ENCODE measurements around the gene MACROD2. TPM values are rescaled to one million over a fixed set of nuclear protein-coding genes. Genes with fewer than 3 reads are reported as not detected.

Gene MACROD2
- total RNA-seq, 1 donor from 2014 or later = not detected

GRCh38 chr20:15045246-15045645 is 1049.9 kb downstream of the MACROD2 start:
- H3K9me3 Mint-ChIP-seq = peaks cover 45% of the 10 kb centered on the region
- H3K27ac Mint-ChIP-seq = no peak overlapping the region
- no peak overlapping the region for H3K4me3 Mint-ChIP-seq (ENCODE audit: low read depth)
- H3K27me3 Mint-ChIP-seq (ENCODE audit: low read depth) = no peaks in the 10 kb centered on the region
- no peaks in the 10 kb centered on the region for H3K4me1 Mint-ChIP-seq (ENCODE audit: low read depth)
- no peak for DNase-seq (ENCODE audit: low spot score)
- intact Hi-C loops (cut with micrococcal nuclease) = no loop called here
- H3K36me3 Mint-ChIP-seq (ENCODE audit: low read depth) = no peaks in the 10 kb centered on the region

- H3K4me1 Mint-ChIP-seq (ENCODE audit: low read depth) = no peaks in the 10 kb centered on the region
These were observed 1051.7 kb downstream of the MACROD2 start for GRCh38 chr20:15047042-15047441.

GRCh38 chr20:15047601-15048000 is 1052.3 kb downstream of the MACROD2 start:
- intact Hi-C loops (cut with micrococcal nuclease) = no loop called here
- Mint-ChIP-seq H3K4me1 (ENCODE audit: low read depth) (no peaks in the 10 kb centered on the region), H3K27me3 (ENCODE audit: low read depth) (no peaks in the 10 kb centered on the region), H3K27ac (no peak overlapping the region), H3K9me3 (peaks cover 36% of the 10 kb centered on the region), H3K36me3 (ENCODE audit: low read depth) (no peaks in the 10 kb centered on the region), H3K4me3 (ENCODE audit: low read depth) (no peak overlapping the region)
- DNase-seq (ENCODE audit: low spot score) = no peak

More at GRCh38 chr20:15047042-15047441, 1051.7 kb downstream of the MACROD2 start:
- H3K27me3 Mint-ChIP-seq (ENCODE audit: low read depth) = no peaks in the 10 kb centered on the region
- H3K36me3 Mint-ChIP-seq (ENCODE audit: low read depth) = no peaks in the 10 kb centered on the region
- no peak overlapping the region for H3K27ac Mint-ChIP-seq
- DNase-seq (ENCODE audit: low spot score) = no peak
- peaks cover 35% of the 10 kb centered on the region for H3K9me3 Mint-ChIP-seq
- intact Hi-C loops (cut with micrococcal nuclease) = no loop called here
- no peak overlapping the region for H3K4me3 Mint-ChIP-seq (ENCODE audit: low read depth)

GRCh38 chr20:15056246-15056645 is 1060.9 kb downstream of the MACROD2 start:
- H3K4me3 Mint-ChIP-seq (ENCODE audit: low read depth) = no peak overlapping the region
- H3K36me3 Mint-ChIP-seq (ENCODE audit: low read depth) = no peaks in the 10 kb centered on the region
- intact Hi-C loops (cut with micrococcal nuclease) = no loop called here
- no peaks in the 10 kb centered on the region for H3K4me1 Mint-ChIP-seq (ENCODE audit: low read depth)
- peaks cover 29% of the 10 kb centered on the region for H3K9me3 Mint-ChIP-seq
- H3K27me3 Mint-ChIP-seq (ENCODE audit: low read depth) = no peaks in the 10 kb centered on the region
- DNase-seq (ENCODE audit: low spot score) = no peak
- no peak overlapping the region for H3K27ac Mint-ChIP-seq

- DNase-seq (ENCODE audit: low spot score) = no peak
- Mint-ChIP-seq H3K27me3 (ENCODE audit: low read depth) (no peaks in the 10 kb centered on the region), H3K27ac (no peak overlapping the region), H3K4me1 (ENCODE audit: low read depth) (no peaks in the 10 kb centered on the region), H3K9me3 (peaks cover 29% of the 10 kb centered on the region), H3K4me3 (ENCODE audit: low read depth) (no peak overlapping the region), H3K36me3 (ENCODE audit: low read depth) (no peaks in the 10 kb centered on the region)
- intact Hi-C loops (cut with micrococcal nuclease) = no loop called here
These were observed 1063.5 kb downstream of the MACROD2 start for GRCh38 chr20:15058841-15059240.

- H3K27me3 Mint-ChIP-seq (ENCODE audit: low read depth) = no peaks in the 10 kb centered on the region
- H3K27ac Mint-ChIP-seq = no peak overlapping the region
- no peaks in the 10 kb centered on the region for H3K36me3 Mint-ChIP-seq (ENCODE audit: low read depth)
- DNase-seq (ENCODE audit: low spot score) = no peak
- H3K4me1 Mint-ChIP-seq (ENCODE audit: low read depth) = no peaks in the 10 kb centered on the region
- intact Hi-C loops (cut with micrococcal nuclease) = no loop called here
- no peak overlapping the region for H3K4me3 Mint-ChIP-seq (ENCODE audit: low read depth)
- peaks cover 28% of the 10 kb centered on the region for H3K9me3 Mint-ChIP-seq
These were observed 1064.1 kb downstream of the MACROD2 start for GRCh38 chr20:15059438-15059837.

- H3K9me3 Mint-ChIP-seq = peaks cover 32% of the 10 kb centered on the region
- H3K4me3 Mint-ChIP-seq (ENCODE audit: low read depth) = no peak overlapping the region
- H3K36me3 Mint-ChIP-seq (ENCODE audit: low read depth) = no peaks in the 10 kb centered on the region
- no peaks in the 10 kb centered on the region for H3K27me3 Mint-ChIP-seq (ENCODE audit: low read depth)
- DNase-seq (ENCODE audit: low spot score) = no peak
- H3K4me1 Mint-ChIP-seq (ENCODE audit: low read depth) = no peaks in the 10 kb centered on the region
- intact Hi-C loops (cut with micrococcal nuclease) = no loop called here
- H3K27ac Mint-ChIP-seq = no peak overlapping the region
These were observed 1065.1 kb downstream of the MACROD2 start for GRCh38 chr20:15060265-15061060.

GRCh38 chr20:15061061-15061430 is 1065.7 kb downstream of the MACROD2 start:
- no peaks in the 10 kb centered on the region for H3K36me3 Mint-ChIP-seq (ENCODE audit: low read depth)
- intact Hi-C loops (cut with micrococcal nuclease) = no loop called here
- H3K27me3 Mint-ChIP-seq (ENCODE audit: low read depth) = no peaks in the 10 kb centered on the region
- no peak for DNase-seq (ENCODE audit: low spot score)
- H3K4me1 Mint-ChIP-seq (ENCODE audit: low read depth) = no peaks in the 10 kb centered on the region
- H3K9me3 Mint-ChIP-seq = peaks cover 32% of the 10 kb centered on the region
- no peak overlapping the region for H3K27ac Mint-ChIP-seq
- no peak overlapping the region for H3K4me3 Mint-ChIP-seq (ENCODE audit: low read depth)

GRCh38 chr20:15061955-15062354 is 1066.6 kb downstream of the MACROD2 start:
- DNase-seq (ENCODE audit: low spot score) = no peak
- Mint-ChIP-seq H3K27ac (no peak overlapping the region), H3K9me3 (peaks cover 32% of the 10 kb centered on the region), H3K4me1 (ENCODE audit: low read depth) (no peaks in the 10 kb centered on the region), H3K36me3 (ENCODE audit: low read depth) (no peaks in the 10 kb centered on the region), H3K4me3 (ENCODE audit: low read depth) (no peak overlapping the region), H3K27me3 (ENCODE audit: low read depth) (no peaks in the 10 kb centered on the region)
- intact Hi-C loops (cut with micrococcal nuclease) = no loop called here

- Mint-ChIP-seq H3K36me3 (ENCODE audit: low read depth) (no peaks in the 10 kb centered on the region), H3K9me3 (peaks cover 23% of the 10 kb centered on the region), H3K27ac (no peak overlapping the region), H3K4me3 (ENCODE audit: low read depth) (no peak overlapping the region), H3K4me1 (ENCODE audit: low read depth) (no peaks in the 10 kb centered on the region), H3K27me3 (ENCODE audit: low read depth) (no peaks in the 10 kb centered on the region)
- DNase-seq (ENCODE audit: low spot score) = no peak
- intact Hi-C loops (cut with micrococcal nuclease) = no loop called here
These were observed 1067.8 kb downstream of the MACROD2 start for GRCh38 chr20:15063081-15063480.

GRCh38 chr20:15064741-15065140 is 1069.4 kb downstream of the MACROD2 start:
- DNase-seq (ENCODE audit: low spot score) = no peak
- H3K27ac Mint-ChIP-seq = no peak overlapping the region
- peaks cover 31% of the 10 kb centered on the region for H3K9me3 Mint-ChIP-seq
- intact Hi-C loops (cut with micrococcal nuclease) = no loop called here
- no peak overlapping the region for H3K4me3 Mint-ChIP-seq (ENCODE audit: low read depth)
- H3K27me3 Mint-ChIP-seq (ENCODE audit: low read depth) = no peaks in the 10 kb centered on the region
- no peaks in the 10 kb centered on the region for H3K36me3 Mint-ChIP-seq (ENCODE audit: low read depth)
- no peaks in the 10 kb centered on the region for H3K4me1 Mint-ChIP-seq (ENCODE audit: low read depth)

GRCh38 chr20:15065794-15066193 is 1070.5 kb downstream of the MACROD2 start:
- Mint-ChIP-seq H3K4me1 (ENCODE audit: low read depth) (no peaks in the 10 kb centered on the region), H3K4me3 (ENCODE audit: low read depth) (no peak overlapping the region), H3K27me3 (ENCODE audit: low read depth) (no peaks in the 10 kb centered on the region), H3K36me3 (ENCODE audit: low read depth) (no peaks in the 10 kb centered on the region), H3K27ac (no peak overlapping the region), H3K9me3 (peaks cover 31% of the 10 kb centered on the region)
- intact Hi-C loops (cut with micrococcal nuclease) = no loop called here
- no peak for DNase-seq (ENCODE audit: low spot score)

GRCh38 chr20:15068486-15068885 is 1073.2 kb downstream of the MACROD2 start:
- Mint-ChIP-seq H3K4me3 (ENCODE audit: low read depth) (no peak overlapping the region), H3K27me3 (ENCODE audit: low read depth) (no peaks in the 10 kb centered on the region), H3K9me3 (peaks cover 20% of the 10 kb centered on the region), H3K36me3 (ENCODE audit: low read depth) (no peaks in the 10 kb centered on the region), H3K4me1 (ENCODE audit: low read depth) (no peaks in the 10 kb centered on the region), H3K27ac (no peak overlapping the region)
- no peak for DNase-seq (ENCODE audit: low spot score)
- intact Hi-C loops (cut with micrococcal nuclease) = no loop called here

Measured in activated T-helper 2 cell treated with anti-CD3 and anti-CD28 coated beads, Interferon-gamma antibody, Interleukin-2, Interleukin-4, amounts not matched to agents 10 μg/mL and 5 μg/mL and 100 μg/mL, durations not matched to agents 14 hours and 24 hours and 36 hours (primary cell).